WTC11 (cell line): Measurements from ENCODE around the gene PKP4. TPM values are rescaled to one million over a fixed set of nuclear protein-coding genes. Genes with fewer than 3 reads are reported as not detected.

ENCODE experiments used
- ATAC-seq: fragments of 200-7000 bp; cut with Tn5 transposase; 2 replicates; pipeline ENCODE4 v1.10.0; 2021; ENCODE audit warnings: mild to moderate bottlenecking, moderate library complexity
- CTCF ChIA-PET: fragments of 300-600 bp; sonication (Branson Sonifier 250); formaldehyde crosslinking; loops from one replicate; lab custom pipeline; 2021; ENCODE audit warnings: antibody characterized with exemption; lab: Charles Lee
- POLR2A ChIA-PET: fragments of 350-600 bp; sonication (Branson Sonifier 250); formaldehyde crosslinking; loops from one replicate; lab custom pipeline; 2021; ENCODE audit warnings: antibody characterized with exemption; lab: Charles Lee
- DNase-seq: peaks from one replicate; pipeline ENCODE4 v3.0.0; 2021; ENCODE audit warnings: low spot score
- H3K27ac Mint-ChIP-seq: 2 replicates; pipeline ENCODE4 v1.8.0; 2021; ENCODE audit warnings: mixed read lengths
- H3K27me3 Mint-ChIP-seq: 2 replicates; pipeline ENCODE4 v1.8.0; 2021; ENCODE audit warnings: low read depth, mild to moderate bottlenecking, moderate library complexity, mixed read lengths
- H3K36me3 Mint-ChIP-seq: 2 replicates; pipeline ENCODE4 v1.8.0; 2021; ENCODE audit warnings: mixed read lengths
- H3K4me1 Mint-ChIP-seq: 2 replicates; pipeline ENCODE4 v1.8.0; 2022; ENCODE audit warnings: mixed read lengths
- H3K4me3 Mint-ChIP-seq: 2 replicates; pipeline ENCODE4 v1.8.0; 2021; ENCODE audit warnings: mild to moderate bottlenecking, moderate library complexity, mixed read lengths
- H3K9me3 Mint-ChIP-seq: 2 replicates; pipeline ENCODE4 v1.8.0; 2021; ENCODE audit warnings: mixed read lengths
- CREB1 ChIP-seq: sonication (generic); formaldehyde crosslinking; IDR thresholded peaks from 2 replicates; pipeline ENCODE4 v1.8.0; 2023; ENCODE audit warnings: mild to moderate bottlenecking, missing genetic modification reagents
- ELF4 ChIP-seq: sonication (generic); formaldehyde crosslinking; IDR thresholded peaks from 2 replicates; pipeline ENCODE4 v1.8.1; 2022; ENCODE audit warnings: low read depth, mild to moderate bottlenecking, moderate library complexity, missing genetic modification reagents
- FOXJ3 ChIP-seq: sonication (generic); formaldehyde crosslinking; IDR thresholded peaks from 2 replicates; pipeline ENCODE4 v1.9.0; 2021; ENCODE audit warnings: missing genetic modification reagents, mild to moderate bottlenecking, borderline replicate concordance
- HMGA2 ChIP-seq: fragments of 250-450 bp; sonication (Bioruptor Pico); IDR thresholded peaks from 2 replicates; pipeline ENCODE4 v1.4.0; 2021; ENCODE audit warnings: mild to moderate bottlenecking, moderate library complexity
- MYBL2 ChIP-seq: sonication (generic); formaldehyde crosslinking; IDR thresholded peaks from 2 replicates; pipeline ENCODE4 v1.8.1; 2023; ENCODE audit warnings: mild to moderate bottlenecking, moderate library complexity, missing genetic modification reagents
- NFE2L1 ChIP-seq: sonication (generic); formaldehyde crosslinking; IDR thresholded peaks from 2 replicates; pipeline ENCODE4 v1.8.1; 2023; ENCODE audit warnings: missing genetic modification reagents
- NFYB ChIP-seq: sonication (generic); formaldehyde crosslinking; conservative IDR thresholded peaks from 2 replicates; pipeline ENCODE4 v1.8.0; 2022; ENCODE audit warnings: low read depth, missing genetic modification reagents
- SMAD3 ChIP-seq: sonication (generic); formaldehyde crosslinking; IDR thresholded peaks from 2 replicates; pipeline ENCODE4 v1.8.0; 2022; ENCODE audit warnings: missing genetic modification reagents, mild to moderate bottlenecking, borderline replicate concordance
- SP1 ChIP-seq: sonication (generic); formaldehyde crosslinking; conservative IDR thresholded peaks from 2 replicates; pipeline ENCODE4 v1.8.1; 2022; ENCODE audit warnings: missing genetic modification reagents
- TCF7 ChIP-seq: sonication (generic); formaldehyde crosslinking; IDR thresholded peaks from 2 replicates; pipeline ENCODE4 v1.8.0; 2022; ENCODE audit warnings: mild to moderate bottlenecking, low read depth, missing genetic modification reagents, moderate library complexity
- TP53 ChIP-seq: sonication (generic); formaldehyde crosslinking; IDR thresholded peaks from 2 replicates; pipeline ENCODE4 v1.8.1; 2023; ENCODE audit warnings: mild to moderate bottlenecking, missing genetic modification reagents
- ZNF232 ChIP-seq: sonication (generic); formaldehyde crosslinking; IDR thresholded peaks from 2 replicates; pipeline ENCODE4 v1.8.0; 2022; ENCODE audit warnings: mild to moderate bottlenecking, missing genetic modification reagents
- ZNF263 ChIP-seq: sonication (generic); formaldehyde crosslinking; IDR thresholded peaks from 2 replicates; pipeline ENCODE4 v1.8.1; 2022; ENCODE audit warnings: low read depth, mild to moderate bottlenecking, moderate library complexity, missing genetic modification reagents
- ZNF416 ChIP-seq: fragments of 250-450 bp; sonication (Bioruptor Pico); IDR thresholded peaks from 2 replicates; pipeline ENCODE4 v1.9.0; 2021; ENCODE audit warnings: mild to moderate bottlenecking, inconsistent platforms
- ZNF671 ChIP-seq: fragments of 250-450 bp; sonication (Bioruptor Pico); IDR thresholded peaks from 2 replicates; pipeline ENCODE4 v1.8.0; 2021; ENCODE audit warnings: mild to moderate bottlenecking
- total RNA-seq: library from RNA; stranded (reverse); gene quantifications from 3 replicates; pipeline ENCODE4 v1.2.3, GENCODE V29; 2021
- TF ChIP-seq, protein P1 (sequence below): fragments of 250-450 bp; sonication (Bioruptor Pico); IDR thresholded peaks from 2 replicates; pipeline ENCODE4 v1.8.0; 2021; ENCODE audit warnings: mild to moderate bottlenecking
- TF ChIP-seq, protein P2 (sequence below): fragments of 250-450 bp; sonication (Bioruptor Pico); IDR thresholded peaks from 2 replicates; pipeline ENCODE4 v1.9.0; 2021; ENCODE audit warnings: moderate library complexity, mild to moderate bottlenecking, inconsistent platforms, borderline replicate concordance
- TF ChIP-seq, protein P3 (sequence below): sonication (generic); formaldehyde crosslinking; IDR thresholded peaks from 2 replicates; pipeline ENCODE4 v1.8.1; 2022; ENCODE audit warnings: low read depth, mild to moderate bottlenecking, moderate library complexity, missing genetic modification reagents, borderline replicate concordance
- TF ChIP-seq, protein P4 (sequence below): sonication (generic); formaldehyde crosslinking; IDR thresholded peaks from 2 replicates; pipeline ENCODE4 v1.8.0; 2023; ENCODE audit warnings: missing genetic modification reagents
- TF ChIP-seq, protein P5 (sequence below): sonication (generic); formaldehyde crosslinking; IDR thresholded peaks from 2 replicates; pipeline ENCODE4 v1.8.1; 2022; ENCODE audit warnings: low read depth, missing genetic modification reagents, borderline replicate concordance
- TF ChIP-seq, protein P6 (sequence below): sonication (generic); formaldehyde crosslinking; IDR thresholded peaks from 2 replicates; pipeline ENCODE4 v1.8.0; 2022; ENCODE audit warnings: mild to moderate bottlenecking, missing genetic modification reagents
- TF ChIP-seq, protein P7 (sequence below): sonication (generic); formaldehyde crosslinking; IDR thresholded peaks from 2 replicates; pipeline ENCODE4 v1.8.0; 2022; ENCODE audit warnings: missing genetic modification reagents
- TF ChIP-seq, protein P8 (sequence below): fragments of 250-450 bp; sonication (Bioruptor Pico); conservative IDR thresholded peaks from 2 replicates; pipeline ENCODE4 v1.9.0; 2021; ENCODE audit warnings: mild to moderate bottlenecking

The PKP4 gene
- total RNA-seq, 1 experiment from 2014 or later, result 78.9 TPM

DNA sequence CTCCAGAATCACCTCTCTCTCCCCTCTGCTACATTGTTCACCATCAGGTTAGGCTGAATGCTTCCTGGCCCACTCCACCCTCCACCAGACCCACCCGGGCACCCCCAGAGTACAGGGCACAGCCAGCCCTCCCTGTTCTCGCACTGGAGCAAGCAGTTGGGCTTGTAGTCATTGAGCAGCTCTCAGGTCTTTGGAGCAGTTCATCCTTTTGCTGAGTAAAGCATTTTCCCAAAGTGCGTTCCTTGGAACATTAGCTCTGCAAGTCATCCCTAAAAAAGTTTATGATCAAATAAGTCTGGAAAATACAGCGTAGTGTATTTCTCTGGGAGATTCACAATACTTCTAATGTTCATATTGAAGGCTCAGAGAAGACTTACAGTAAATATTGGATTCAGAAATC is 234.9 kb downstream of the PKP4 start:
- peaks cover 3% of the 10 kb centered on the region; the same call in 1 of the 2 replicates for H3K36me3 Mint-ChIP-seq
- H3K9me3 Mint-ChIP-seq, result peaks cover 8% of the 10 kb centered on the region
- H3K4me1 Mint-ChIP-seq, result peaks cover 11% of the 10 kb centered on the region
- no peak for DNase-seq
- ATAC-seq, result no peak
- H3K27me3 Mint-ChIP-seq, result no peaks in the 10 kb centered on the region; the same call in 1 of the 2 replicates
- POLR2A ChIA-PET, result no interaction called here
- H3K4me3 Mint-ChIP-seq, result no peak overlapping the region
- CTCF ChIA-PET, result interaction anchor here (1.4 to 3.7 kb wide), 3 partner anchors 33 to 63 kb away, joined by 4 to 16 read pairs (median 4); no protein-coding TSS in a partner anchor
- TF ChIP-seq NFE2L1 (CRISPR knock-in tag) (no peak), CREB1 (CRISPR knock-in tag) (no peak), SP1 (CRISPR knock-in tag) (no peak), ZNF232 (no peak), TP53 (no peak), MYBL2 (CRISPR knock-in tag) (no peak), ZNF263 (CRISPR knock-in tag) (no peak), ZNF416 (CRISPR knock-in tag) (no peak), ZNF671 (CRISPR knock-in tag) (no peak), NFYB (CRISPR knock-in tag) (no peak), ELF4 (CRISPR knock-in tag) (no peak), SMAD3 (CRISPR knock-in tag) (no peak)
- TF ChIP-seq, protein P1, sequence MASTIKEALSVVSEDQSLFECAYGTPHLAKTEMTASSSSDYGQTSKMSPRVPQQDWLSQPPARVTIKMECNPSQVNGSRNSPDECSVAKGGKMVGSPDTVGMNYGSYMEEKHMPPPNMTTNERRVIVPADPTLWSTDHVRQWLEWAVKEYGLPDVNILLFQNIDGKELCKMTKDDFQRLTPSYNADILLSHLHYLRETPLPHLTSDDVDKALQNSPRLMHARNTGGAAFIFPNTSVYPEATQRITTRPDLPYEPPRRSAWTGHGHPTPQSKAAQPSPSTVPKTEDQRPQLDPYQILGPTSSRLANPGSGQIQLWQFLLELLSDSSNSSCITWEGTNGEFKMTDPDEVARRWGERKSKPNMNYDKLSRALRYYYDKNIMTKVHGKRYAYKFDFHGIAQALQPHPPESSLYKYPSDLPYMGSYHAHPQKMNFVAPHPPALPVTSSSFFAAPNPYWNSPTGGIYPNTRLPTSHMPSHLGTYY (CRISPR knock-in tag), result no peak
- TF ChIP-seq, protein P2, sequence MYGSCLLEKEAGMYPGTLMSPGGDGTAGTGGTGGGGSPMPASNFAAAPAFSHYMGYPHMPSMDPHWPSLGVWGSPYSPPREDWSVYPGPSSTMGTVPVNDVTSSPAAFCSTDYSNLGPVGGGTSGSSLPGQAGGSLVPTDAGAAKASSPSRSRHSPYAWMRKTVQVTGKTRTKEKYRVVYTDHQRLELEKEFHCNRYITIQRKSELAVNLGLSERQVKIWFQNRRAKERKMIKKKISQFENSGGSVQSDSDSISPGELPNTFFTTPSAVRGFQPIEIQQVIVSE (CRISPR knock-in tag), result no peak
- TF ChIP-seq, protein P3, sequence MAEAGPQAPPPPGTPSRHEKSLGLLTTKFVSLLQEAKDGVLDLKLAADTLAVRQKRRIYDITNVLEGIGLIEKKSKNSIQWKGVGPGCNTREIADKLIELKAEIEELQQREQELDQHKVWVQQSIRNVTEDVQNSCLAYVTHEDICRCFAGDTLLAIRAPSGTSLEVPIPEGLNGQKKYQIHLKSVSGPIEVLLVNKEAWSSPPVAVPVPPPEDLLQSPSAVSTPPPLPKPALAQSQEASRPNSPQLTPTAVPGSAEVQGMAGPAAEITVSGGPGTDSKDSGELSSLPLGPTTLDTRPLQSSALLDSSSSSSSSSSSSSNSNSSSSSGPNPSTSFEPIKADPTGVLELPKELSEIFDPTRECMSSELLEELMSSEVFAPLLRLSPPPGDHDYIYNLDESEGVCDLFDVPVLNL (CRISPR knock-in tag), result no peak
- TF ChIP-seq, protein P4, sequence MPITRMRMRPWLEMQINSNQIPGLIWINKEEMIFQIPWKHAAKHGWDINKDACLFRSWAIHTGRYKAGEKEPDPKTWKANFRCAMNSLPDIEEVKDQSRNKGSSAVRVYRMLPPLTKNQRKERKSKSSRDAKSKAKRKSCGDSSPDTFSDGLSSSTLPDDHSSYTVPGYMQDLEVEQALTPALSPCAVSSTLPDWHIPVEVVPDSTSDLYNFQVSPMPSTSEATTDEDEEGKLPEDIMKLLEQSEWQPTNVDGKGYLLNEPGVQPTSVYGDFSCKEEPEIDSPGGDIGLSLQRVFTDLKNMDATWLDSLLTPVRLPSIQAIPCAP (CRISPR knock-in tag), result no peak
- TF ChIP-seq, protein P5, sequence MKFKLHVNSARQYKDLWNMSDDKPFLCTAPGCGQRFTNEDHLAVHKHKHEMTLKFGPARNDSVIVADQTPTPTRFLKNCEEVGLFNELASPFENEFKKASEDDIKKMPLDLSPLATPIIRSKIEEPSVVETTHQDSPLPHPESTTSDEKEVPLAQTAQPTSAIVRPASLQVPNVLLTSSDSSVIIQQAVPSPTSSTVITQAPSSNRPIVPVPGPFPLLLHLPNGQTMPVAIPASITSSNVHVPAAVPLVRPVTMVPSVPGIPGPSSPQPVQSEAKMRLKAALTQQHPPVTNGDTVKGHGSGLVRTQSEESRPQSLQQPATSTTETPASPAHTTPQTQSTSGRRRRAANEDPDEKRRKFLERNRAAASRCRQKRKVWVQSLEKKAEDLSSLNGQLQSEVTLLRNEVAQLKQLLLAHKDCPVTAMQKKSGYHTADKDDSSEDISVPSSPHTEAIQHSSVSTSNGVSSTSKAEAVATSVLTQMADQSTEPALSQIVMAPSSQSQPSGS, result no peak
- no peak overlapping the region for H3K27ac Mint-ChIP-seq

DNA sequence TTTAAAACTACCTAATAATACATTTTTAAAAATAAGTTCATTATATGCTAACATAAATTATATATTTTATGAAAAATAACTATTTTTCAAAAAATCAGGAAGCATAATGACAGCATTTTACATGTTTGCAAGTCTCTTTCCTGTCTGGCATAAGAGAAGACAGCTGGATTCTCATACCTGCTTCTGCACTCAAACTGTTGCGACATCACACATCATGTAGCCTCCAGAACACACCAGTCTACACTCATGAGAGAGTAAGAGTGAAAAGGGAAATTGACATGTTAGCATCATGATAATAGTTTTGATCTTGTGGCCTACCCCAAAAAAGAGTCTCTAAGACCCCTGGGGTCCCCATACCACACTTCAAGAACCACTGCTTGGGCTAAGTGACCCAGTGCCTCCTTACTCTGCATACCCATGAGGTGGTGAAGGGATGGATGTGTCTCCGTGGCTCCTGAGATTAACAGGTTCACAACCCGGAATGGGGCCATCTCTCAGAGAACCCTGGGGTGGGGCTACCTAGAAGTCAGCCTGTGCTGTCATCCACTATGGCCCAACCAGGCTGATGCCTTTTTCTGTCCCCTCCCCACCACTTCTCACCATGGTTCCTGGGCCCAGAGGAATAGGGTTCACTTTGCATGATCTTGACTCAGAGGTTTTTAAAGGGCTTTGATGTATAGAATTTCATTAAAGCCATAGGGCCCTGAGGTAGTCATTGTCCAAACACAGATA is 235.8 kb downstream of the PKP4 start:
- no peaks in the 10 kb centered on the region; the same call in 1 of the 2 replicates for H3K27me3 Mint-ChIP-seq
- H3K4me3 Mint-ChIP-seq, result no peak overlapping the region
- peaks cover 11% of the 10 kb centered on the region for H3K4me1 Mint-ChIP-seq
- ChIA-PET CTCF (interaction anchor here (1.4 to 1.8 kb wide), 2 partner anchors 32 to 53 kb away, joined by 4 read pairs; no protein-coding TSS in a partner anchor), POLR2A (no interaction called here)
- H3K36me3 Mint-ChIP-seq, result peaks cover 12% of the 10 kb centered on the region
- ATAC-seq (no peak), DNase-seq (no peak)
- H3K9me3 Mint-ChIP-seq, result peaks cover 18% of the 10 kb centered on the region
- no peak overlapping the region for H3K27ac Mint-ChIP-seq
- TF ChIP-seq, protein P6, sequence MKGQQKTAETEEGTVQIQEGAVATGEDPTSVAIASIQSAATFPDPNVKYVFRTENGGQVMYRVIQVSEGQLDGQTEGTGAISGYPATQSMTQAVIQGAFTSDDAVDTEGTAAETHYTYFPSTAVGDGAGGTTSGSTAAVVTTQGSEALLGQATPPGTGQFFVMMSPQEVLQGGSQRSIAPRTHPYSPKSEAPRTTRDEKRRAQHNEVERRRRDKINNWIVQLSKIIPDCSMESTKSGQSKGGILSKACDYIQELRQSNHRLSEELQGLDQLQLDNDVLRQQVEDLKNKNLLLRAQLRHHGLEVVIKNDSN (CRISPR knock-in tag), result no peak
- no peak for TF ChIP-seq ZNF263 (CRISPR knock-in tag)
- TF ChIP-seq ZNF416 (CRISPR knock-in tag), result no peak
- TF ChIP-seq FOXJ3, result no peak
- TF ChIP-seq TCF7 (CRISPR knock-in tag), result no peak
- no peak for TF ChIP-seq TP53
- TF ChIP-seq HMGA2, result no peak
- TF ChIP-seq, protein P7, sequence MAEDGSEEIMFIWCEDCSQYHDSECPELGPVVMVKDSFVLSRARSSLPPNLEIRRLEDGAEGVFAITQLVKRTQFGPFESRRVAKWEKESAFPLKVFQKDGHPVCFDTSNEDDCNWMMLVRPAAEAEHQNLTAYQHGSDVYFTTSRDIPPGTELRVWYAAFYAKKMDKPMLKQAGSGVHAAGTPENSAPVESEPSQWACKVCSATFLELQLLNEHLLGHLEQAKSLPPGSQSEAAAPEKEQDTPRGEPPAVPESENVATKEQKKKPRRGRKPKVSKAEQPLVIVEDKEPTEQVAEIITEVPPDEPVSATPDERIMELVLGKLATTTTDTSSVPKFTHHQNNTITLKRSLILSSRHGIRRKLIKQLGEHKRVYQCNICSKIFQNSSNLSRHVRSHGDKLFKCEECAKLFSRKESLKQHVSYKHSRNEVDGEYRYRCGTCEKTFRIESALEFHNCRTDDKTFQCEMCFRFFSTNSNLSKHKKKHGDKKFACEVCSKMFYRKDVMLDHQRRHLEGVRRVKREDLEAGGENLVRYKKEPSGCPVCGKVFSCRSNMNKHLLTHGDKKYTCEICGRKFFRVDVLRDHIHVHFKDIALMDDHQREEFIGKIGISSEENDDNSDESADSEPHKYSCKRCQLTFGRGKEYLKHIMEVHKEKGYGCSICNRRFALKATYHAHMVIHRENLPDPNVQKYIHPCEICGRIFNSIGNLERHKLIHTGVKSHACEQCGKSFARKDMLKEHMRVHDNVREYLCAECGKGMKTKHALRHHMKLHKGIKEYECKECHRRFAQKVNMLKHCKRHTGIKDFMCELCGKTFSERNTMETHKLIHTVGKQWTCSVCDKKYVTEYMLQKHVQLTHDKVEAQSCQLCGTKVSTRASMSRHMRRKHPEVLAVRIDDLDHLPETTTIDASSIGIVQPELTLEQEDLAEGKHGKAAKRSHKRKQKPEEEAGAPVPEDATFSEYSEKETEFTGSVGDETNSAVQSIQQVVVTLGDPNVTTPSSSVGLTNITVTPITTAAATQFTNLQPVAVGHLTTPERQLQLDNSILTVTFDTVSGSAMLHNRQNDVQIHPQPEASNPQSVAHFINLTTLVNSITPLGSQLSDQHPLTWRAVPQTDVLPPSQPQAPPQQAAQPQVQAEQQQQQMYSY (CRISPR knock-in tag), result no peak
- TF ChIP-seq, protein P8, sequence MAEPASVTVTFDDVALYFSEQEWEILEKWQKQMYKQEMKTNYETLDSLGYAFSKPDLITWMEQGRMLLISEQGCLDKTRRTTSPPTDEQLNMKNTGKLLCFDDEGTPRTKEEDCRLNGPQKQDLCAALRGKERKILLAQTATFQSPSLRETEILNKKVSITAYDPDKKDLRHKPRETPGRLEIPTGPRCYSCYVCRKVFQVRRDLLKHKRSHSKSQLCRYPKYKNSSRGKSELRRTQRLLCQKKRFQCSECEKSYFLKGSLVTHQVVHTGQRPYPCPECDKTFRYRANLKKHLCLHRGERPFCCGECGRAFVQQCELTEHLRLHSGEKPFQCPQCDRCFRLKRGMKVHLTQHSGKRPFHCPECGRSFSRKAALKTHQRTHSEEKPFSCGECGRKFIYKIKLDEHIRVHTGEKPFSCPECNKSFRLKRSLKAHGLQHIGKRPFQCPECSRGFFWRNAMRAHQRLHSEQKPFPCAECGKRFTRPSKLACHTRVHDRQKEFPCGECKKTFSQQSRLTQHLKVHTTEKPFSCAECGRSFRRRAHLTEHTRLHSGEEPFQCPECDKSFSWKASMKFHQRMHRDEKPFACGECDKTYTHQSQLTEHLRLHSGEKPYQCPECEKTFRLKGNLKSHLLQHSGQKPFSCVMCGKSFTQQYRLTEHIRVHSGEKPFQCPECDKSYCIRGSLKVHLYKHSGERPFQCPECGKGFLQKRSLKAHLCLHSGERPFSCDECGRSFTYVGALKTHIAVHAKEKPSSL (CRISPR knock-in tag), result no peak
